IMR-90 (cell line): ENCODE data around the gene CPN1. TPM values are rescaled to one million over a fixed set of nuclear protein-coding genes. Genes with fewer than 3 reads are reported as not detected.

Source experiments
- ATAC-seq: fragments of 200-7000 bp; cut with Tn5 transposase; 2 replicates; pipeline ENCODE4 v1.9.1; 2020; ENCODE audit warnings: low read depth, mild to moderate bottlenecking, moderate library complexity
- BruUV-seq: library from RNA; stranded (reverse); fragments of 400-500 nt; replicated peaks from 2 replicates; lab custom pipeline; 2021; lab: Mats Ljungman, UMichigan
- CTCF ChIA-PET: fragments of 300-600 bp; formaldehyde crosslinking; extraction: SDS; loops from one replicate; lab custom pipeline; 2021; ENCODE audit warnings: antibody characterized with exemption; lab: Yijun Ruan, JAX
- POLR2A ChIA-PET: fragments of 300-600 bp; sonication (Branson Sonifier 250); formaldehyde crosslinking; loops from one replicate; lab custom pipeline; 2022; ENCODE audit warnings: antibody characterized with exemption; ENCODE audit not compliant: unreplicated experiment; lab: Charles Lee
- DNase-seq: peaks from one replicate; pipeline ENCODE4 v3.0.0; 2013
- H2AFZ ChIP-seq: replicated peaks from 2 replicates; pipeline ENCODE3; 2013; ENCODE audit warnings: low read length, mild to moderate bottlenecking; ENCODE audit not compliant: poor library complexity
- H2AK5ac ChIP-seq: 2 replicates; pipeline ENCODE4 v1.6.1; 2013; ENCODE audit warnings: low read depth, low read length, inconsistent platforms
- H2AK9ac ChIP-seq: replicated peaks from 2 replicates; pipeline ENCODE3; 2013; ENCODE audit warnings: mild to moderate bottlenecking, low read depth, low read length, moderate library complexity; ENCODE audit not compliant: poor library complexity
- H2BK120ac ChIP-seq: 2 replicates; pipeline ENCODE4 v1.6.1; 2013; ENCODE audit warnings: low read depth, low read length, inconsistent platforms
- H2BK15ac ChIP-seq: 3 replicates; pipeline ENCODE4 v1.6.1; 2013; ENCODE audit warnings: low read depth, low read length, inconsistent platforms
- H2BK20ac ChIP-seq: 2 replicates; pipeline ENCODE4 v1.6.1; 2013; ENCODE audit warnings: low read depth, mild to moderate bottlenecking, inconsistent platforms, low read length, moderate library complexity
- H2BK5ac ChIP-seq: 2 replicates; pipeline ENCODE4 v1.6.1; 2013; ENCODE audit warnings: mild to moderate bottlenecking, low read depth, low read length, inconsistent platforms; ENCODE audit not compliant: poor library complexity, severe bottlenecking
- H3K14ac ChIP-seq: replicated peaks from 2 replicates; pipeline ENCODE4 v1.6.1; 2013; ENCODE audit warnings: low read depth, low read length, inconsistent platforms
- H3K18ac ChIP-seq: 2 replicates; pipeline ENCODE4 v1.6.1; 2013; ENCODE audit warnings: low read depth, low read length, control low read depth
- H3K23ac ChIP-seq: 2 replicates; pipeline ENCODE4 v1.6.1; 2013; ENCODE audit warnings: low read depth, low read length, inconsistent platforms
- H3K27ac ChIP-seq: 2 replicates; pipeline ENCODE4 v1.5.1; 2013; ENCODE audit warnings: mild to moderate bottlenecking, control low read depth, low read length; ENCODE audit not compliant: insufficient read depth
- H3K27me3 ChIP-seq: 2 replicates; pipeline ENCODE4 v1.6.1; 2013; ENCODE audit warnings: low read length; ENCODE audit not compliant: control insufficient read depth, insufficient read depth
- H3K36me3 ChIP-seq: 2 replicates; pipeline ENCODE4 v1.6.1; 2013; ENCODE audit warnings: low read length, mixed read lengths; ENCODE audit not compliant: control insufficient read depth, insufficient read depth
- H3K4ac ChIP-seq: 2 replicates; pipeline ENCODE4 v1.6.1; 2013; ENCODE audit warnings: low read depth, low read length, inconsistent platforms
- H3K4me1 ChIP-seq: 2 replicates; pipeline ENCODE4 v1.6.1; 2013; ENCODE audit warnings: low read length, mixed read lengths; ENCODE audit not compliant: control insufficient read depth, insufficient read depth
- H3K4me2 ChIP-seq: 2 replicates; pipeline ENCODE4 v1.6.1; 2013; ENCODE audit warnings: low read depth, mild to moderate bottlenecking, control low read depth, low read length, moderate library complexity
- H3K4me3 ChIP-seq: 2 replicates; pipeline ENCODE4 v1.5.1; 2013; ENCODE audit warnings: low read depth, mild to moderate bottlenecking, control low read depth, low read length, moderate library complexity; ENCODE audit not compliant: insufficient read depth
- H3K56ac ChIP-seq: 2 replicates; pipeline ENCODE4 v1.6.1; 2013; ENCODE audit warnings: low read length, inconsistent platforms; ENCODE audit not compliant: insufficient read depth; ENCODE audit errors: extremely low read depth
- H3K79me1 ChIP-seq, 2 experiments: 2 replicates each; pipeline ENCODE4 v1.6.1; 2013; ENCODE audit warnings: low read length in 2 of 2, inconsistent platforms in 1 of 2, low read depth in 1 of 2
- H3K9ac ChIP-seq: 2 replicates; pipeline ENCODE4 v1.6.1; 2013; ENCODE audit warnings: low read depth, low read length, control low read depth
- H3K9me1 ChIP-seq: 2 replicates; pipeline ENCODE4 v1.6.1; 2013; ENCODE audit warnings: low read length, inconsistent platforms; ENCODE audit not compliant: insufficient read depth
- H3K9me3 ChIP-seq: 2 replicates; pipeline ENCODE4 v1.6.1; 2013; ENCODE audit warnings: low read length; ENCODE audit not compliant: control insufficient read depth, insufficient read depth
- H4K20me1 ChIP-seq: 2 replicates; pipeline ENCODE4 v1.6.1; 2013; ENCODE audit warnings: low read length, inconsistent platforms; ENCODE audit not compliant: insufficient read depth
- H4K5ac ChIP-seq: 2 replicates; pipeline ENCODE4 v1.6.1; 2013; ENCODE audit warnings: mild to moderate bottlenecking, low read depth, low read length, control low read depth
- H4K8ac ChIP-seq, 2 experiments: 2 replicates each; pipeline ENCODE4 v1.6.1; 2013; ENCODE audit warnings: low read depth in 2 of 2, low read length in 2 of 2, control low read depth in 1 of 2, inconsistent platforms in 1 of 2
- H4K91ac ChIP-seq: 2 replicates; pipeline ENCODE4 v1.6.1; 2013; ENCODE audit warnings: low read depth, low read length, inconsistent platforms; ENCODE audit not compliant: insufficient read depth
- BHLHE40 ChIP-seq: fragments of 150-350 bp; IDR thresholded peaks from 2 replicates; pipeline ENCODE4 v1.6.1; 2016; ENCODE audit warnings: mild to moderate bottlenecking, low read depth, low read length
- CEBPB ChIP-seq: IDR thresholded peaks from 2 replicates; pipeline ENCODE4 v1.6.1; 2012; ENCODE audit warnings: low read depth, low read length, improper control_type of control experiment
- MXI1 ChIP-seq: IDR thresholded peaks from 2 replicates; pipeline ENCODE4 v1.6.1; 2012; ENCODE audit warnings: low read depth, mild to moderate bottlenecking, low read length, moderate library complexity, borderline replicate concordance
- RAD21 ChIP-seq: IDR thresholded peaks from 2 replicates; pipeline ENCODE4 v1.6.1; 2012; ENCODE audit warnings: low read length, improper control_type of control experiment
- RCOR1 ChIP-seq: IDR thresholded peaks from 2 replicates; pipeline ENCODE4 v1.6.1; 2012; ENCODE audit warnings: mild to moderate bottlenecking, low read length, improper control_type of control experiment; ENCODE audit not compliant: insufficient replicate concordance
- RFX5 ChIP-seq: IDR thresholded peaks from 2 replicates; pipeline ENCODE4 v1.8.0; 2012; ENCODE audit warnings: low read depth, mild to moderate bottlenecking, low read length, moderate library complexity
- WGBS, 2 experiments: methylation state at CpG; one replicate each; pipeline versions ENCODE4 v1.1.5 to v1.1.7; 2013; ENCODE audit warnings: missing lambda C conversion rate in 2 of 2; ENCODE audit not compliant: insufficient read length in 1 of 2; ENCODE audit errors: extremely low coverage in 2 of 2; 5-methylcytosine and 5-hydroxymethylcytosine counted together
- dilution Hi-C: fragments of 300-500 bp; cut with HindIII; formaldehyde crosslinking; loops from one replicate; pipeline ENCODE4 v1.14.3; 2018; ENCODE audit warnings: low sequenced_read_pairs; ENCODE audit not compliant: unreplicated experiment
- in situ Hi-C: fragments of 300-500 bp; cut with MboI; formaldehyde crosslinking; loops from 3 replicates; pipeline ENCODE4 v1.14.3; 2019; ENCODE audit warnings: low sequenced_read_pairs, inconsistent platforms, mixed read lengths
- intact Hi-C: fragments of 100-400 bp; cut with micrococcal nuclease; formaldehyde crosslinking; loops from 2 replicates; pipeline ENCODE4 v1.10.0; 2022
- polyA plus RNA-seq, 3 experiments: library from polyadenylated mRNA; depleted of rRNA; stranded (reverse); fragments of >200 nt; gene quantifications; 2 replicates each; pipeline ENCODE4 v1.2.3, GENCODE V29; 2012; ENCODE audit warnings: low replicate concordance in 1 of 3
- total RNA-seq: library from RNA; depleted of rRNA; stranded (reverse); fragments of >200 nt; gene quantifications from 2 replicates; pipeline ENCODE4 v1.2.3, GENCODE V29; 2012
- TF ChIP-seq, protein P1 (sequence below): fragments of 150-350 bp; IDR thresholded peaks from 2 replicates; pipeline ENCODE4 v1.6.1; 2016; ENCODE audit warnings: low read depth, mild to moderate bottlenecking, low read length, moderate library complexity, borderline replicate concordance
- TF ChIP-seq, protein P2 (sequence below): conservative IDR thresholded peaks from 2 replicates; pipeline ENCODE4 v1.5.1; 2012; ENCODE audit warnings: mild to moderate bottlenecking, low read depth, low read length, improper control_type of control experiment

The CPN1 gene
- total and polyA plus RNA-seq, 2 of the 4 experiments (the other 2 are of a cell fraction): not detected

DNA sequence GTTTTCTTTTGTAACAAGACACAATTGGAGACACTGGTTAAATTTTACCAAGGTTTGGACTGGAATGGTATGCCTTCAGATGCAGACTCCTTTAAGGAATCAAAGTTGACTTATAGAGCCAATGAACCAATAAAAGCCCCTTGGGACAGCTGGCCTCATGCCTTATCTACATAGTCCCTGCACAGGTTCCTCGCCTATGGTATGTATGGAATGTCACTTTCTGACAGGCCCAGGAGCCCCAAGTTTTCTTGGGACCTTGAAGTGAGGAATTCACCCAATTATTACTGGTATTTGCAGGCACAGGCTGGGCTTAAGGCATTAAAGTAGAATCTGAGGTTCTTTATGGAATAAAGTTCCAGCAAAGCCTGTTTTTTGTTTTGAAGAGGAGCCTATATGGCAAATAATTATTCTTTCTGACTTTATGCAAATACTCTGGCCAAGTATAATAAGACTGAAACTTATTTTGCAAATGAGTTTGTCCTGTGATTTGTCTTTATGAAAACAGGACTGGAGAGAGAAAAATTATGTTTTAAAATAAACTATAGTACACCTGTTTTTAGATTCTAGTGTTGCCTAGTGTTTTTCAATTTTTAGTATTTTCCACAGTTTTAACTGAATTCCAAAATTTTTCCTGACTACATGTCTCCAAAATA lies 47.8 kb downstream of the CPN1 start:
- WGBS, 2 experiments: no CpG with 5 or more reads among the region's 1 CpG
- POLR2A ChIA-PET: no interaction called here
- no peak overlapping the region for H2BK5ac ChIP-seq
- no peak for DNase-seq
- dilution Hi-C loops: no loop called here
- no peak for ATAC-seq
- H2AK5ac ChIP-seq: no peak overlapping the region
- H2BK15ac ChIP-seq: no peak overlapping the region
- no peak for TF ChIP-seq CEBPB
- TF ChIP-seq, protein P1, sequence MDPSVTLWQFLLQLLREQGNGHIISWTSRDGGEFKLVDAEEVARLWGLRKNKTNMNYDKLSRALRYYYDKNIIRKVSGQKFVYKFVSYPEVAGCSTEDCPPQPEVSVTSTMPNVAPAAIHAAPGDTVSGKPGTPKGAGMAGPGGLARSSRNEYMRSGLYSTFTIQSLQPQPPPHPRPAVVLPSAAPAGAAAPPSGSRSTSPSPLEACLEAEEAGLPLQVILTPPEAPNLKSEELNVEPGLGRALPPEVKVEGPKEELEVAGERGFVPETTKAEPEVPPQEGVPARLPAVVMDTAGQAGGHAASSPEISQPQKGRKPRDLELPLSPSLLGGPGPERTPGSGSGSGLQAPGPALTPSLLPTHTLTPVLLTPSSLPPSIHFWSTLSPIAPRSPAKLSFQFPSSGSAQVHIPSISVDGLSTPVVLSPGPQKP: no peak
- TF ChIP-seq RFX5: no peak
- no peak for TF ChIP-seq RCOR1
- TF ChIP-seq, protein P2, sequence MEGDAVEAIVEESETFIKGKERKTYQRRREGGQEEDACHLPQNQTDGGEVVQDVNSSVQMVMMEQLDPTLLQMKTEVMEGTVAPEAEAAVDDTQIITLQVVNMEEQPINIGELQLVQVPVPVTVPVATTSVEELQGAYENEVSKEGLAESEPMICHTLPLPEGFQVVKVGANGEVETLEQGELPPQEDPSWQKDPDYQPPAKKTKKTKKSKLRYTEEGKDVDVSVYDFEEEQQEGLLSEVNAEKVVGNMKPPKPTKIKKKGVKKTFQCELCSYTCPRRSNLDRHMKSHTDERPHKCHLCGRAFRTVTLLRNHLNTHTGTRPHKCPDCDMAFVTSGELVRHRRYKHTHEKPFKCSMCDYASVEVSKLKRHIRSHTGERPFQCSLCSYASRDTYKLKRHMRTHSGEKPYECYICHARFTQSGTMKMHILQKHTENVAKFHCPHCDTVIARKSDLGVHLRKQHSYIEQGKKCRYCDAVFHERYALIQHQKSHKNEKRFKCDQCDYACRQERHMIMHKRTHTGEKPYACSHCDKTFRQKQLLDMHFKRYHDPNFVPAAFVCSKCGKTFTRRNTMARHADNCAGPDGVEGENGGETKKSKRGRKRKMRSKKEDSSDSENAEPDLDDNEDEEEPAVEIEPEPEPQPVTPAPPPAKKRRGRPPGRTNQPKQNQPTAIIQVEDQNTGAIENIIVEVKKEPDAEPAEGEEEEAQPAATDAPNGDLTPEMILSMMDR: no peak
- TF ChIP-seq MXI1: no peak
- no peak for TF ChIP-seq RAD21
- TF ChIP-seq BHLHE40: no peak
- no peak overlapping the region for H4K5ac ChIP-seq
- no peak overlapping the region for H4K8ac ChIP-seq
- CTCF ChIA-PET: no interaction called here
- H3K9ac ChIP-seq: no peak overlapping the region
- no peak overlapping the region for H2BK120ac ChIP-seq
- H3K36me3 ChIP-seq: no peaks in the 10 kb centered on the region
- no peaks in the 10 kb centered on the region for H3K4me1 ChIP-seq
- no peak overlapping the region for H3K4me2 ChIP-seq
- H3K27ac ChIP-seq: no peak overlapping the region
- H3K14ac ChIP-seq: no peak overlapping the region
- no peak overlapping the region for H3K23ac ChIP-seq
- no peak overlapping the region for H3K4ac ChIP-seq
- in situ Hi-C loops: no loop called here
- no peaks in the 10 kb centered on the region for H3K79me1 ChIP-seq
- no peaks in the 10 kb centered on the region for H3K9me3 ChIP-seq
- no peak overlapping the region for H3K18ac ChIP-seq
- intact Hi-C loops: no loop called here
- H4K20me1 ChIP-seq: no peaks in the 10 kb centered on the region
- no peak overlapping the region for H3K56ac ChIP-seq
- no peak overlapping the region for H2BK20ac ChIP-seq
- H2AK9ac ChIP-seq: no peak overlapping the region
- H3K9me1 ChIP-seq: no peaks in the 10 kb centered on the region
- BruUV-seq: no TSS peak
- no peak overlapping the region for H4K91ac ChIP-seq
- no peak overlapping the region for H2AFZ ChIP-seq
- H3K27me3 ChIP-seq: peaks cover 1% of the 10 kb centered on the region; the same call in 1 of the 2 replicates
- no peak overlapping the region for H3K4me3 ChIP-seq
